Panc1 (cell line): ENCODE results near the gene SUSD6. TPM values are rescaled to one million over a fixed set of nuclear protein-coding genes. Genes with fewer than 3 reads are reported as not detected.

ENCODE experiments used
- ATAC-seq: fragments of 200-7000 bp; cut with Tn5 transposase; 2 replicates; pipeline ENCODE4 v1.9.1; 2020; ENCODE audit warnings: mild to moderate bottlenecking, moderate library complexity
- BruUV-seq: library from RNA; stranded (reverse); fragments of 400-500 nt; replicated peaks from 2 replicates; lab custom pipeline; 2021; lab: Mats Ljungman, UMichigan
- CTCF ChIA-PET: fragments of 300-600 bp; sonication (Branson Sonifier 250); formaldehyde crosslinking; loops from one replicate; lab custom pipeline; 2022; ENCODE audit warnings: antibody characterized with exemption; lab: Charles Lee
- POLR2A ChIA-PET: fragments of 300-600 bp; sonication (Branson Sonifier 250); formaldehyde crosslinking; loops from one replicate; lab custom pipeline; 2022; ENCODE audit warnings: antibody characterized with exemption; lab: Charles Lee
- DNase-seq: peaks from one replicate; pipeline ENCODE4 v3.0.0-alpha.2; 2010; ENCODE audit warnings: low read depth, low spot score
- H3K27ac ChIP-seq: 2 replicates; pipeline ENCODE4 v1.5.1; 2011; ENCODE audit warnings: mild to moderate bottlenecking, low read length, inconsistent platforms
- H3K27me3 ChIP-seq: fragments of 200-500 bp; sonication (Bioruptor generic); 2 replicates; pipeline ENCODE4 v1.6.0; 2014; ENCODE audit warnings: low read length, inconsistent platforms; ENCODE audit not compliant: control insufficient read depth, insufficient read depth
- H3K36me3 ChIP-seq: fragments of 200-500 bp; sonication (Bioruptor generic); 2 replicates; pipeline ENCODE4 v1.5.1; 2014; ENCODE audit warnings: inconsistent platforms, mild to moderate bottlenecking, low read length, moderate library complexity; ENCODE audit not compliant: control insufficient read depth, insufficient read depth
- H3K4me1 ChIP-seq: 2 replicates; pipeline ENCODE4 v1.5.1; 2011; ENCODE audit warnings: inconsistent platforms, mild to moderate bottlenecking, low read length, moderate library complexity; ENCODE audit not compliant: control insufficient read depth, insufficient read depth
- H3K4me3 ChIP-seq, 2 experiments: 2 replicates each; pipeline ENCODE4 v1.5.1; 2011 to 2012; ENCODE audit warnings: low read depth in 2 of 2, low read length in 2 of 2, mild to moderate bottlenecking in 2 of 2, inconsistent platforms in 1 of 2, moderate library complexity in 1 of 2
- H3K9me3 ChIP-seq: fragments of 200-500 bp; sonication (Bioruptor generic); 2 replicates; pipeline ENCODE4 v1.5.1; 2014; ENCODE audit warnings: low read depth, mild to moderate bottlenecking, inconsistent platforms, low read length, moderate library complexity; ENCODE audit not compliant: control insufficient read depth, insufficient read depth
- POLR2AphosphoS5 ChIP-seq: IDR thresholded peaks from 2 replicates; pipeline ENCODE4 v1.6.1; 2012; ENCODE audit warnings: mild to moderate bottlenecking, low read depth, low read length, moderate library complexity
- SIN3A ChIP-seq: IDR thresholded peaks from 2 replicates; pipeline ENCODE4 v1.6.1; 2012; ENCODE audit warnings: low read depth, mild to moderate bottlenecking, low read length, moderate library complexity, borderline replicate concordance; ENCODE audit not compliant: insufficient read depth
- TCF7L2 ChIP-seq: IDR thresholded peaks from 2 replicates; pipeline ENCODE4 v1.6.1; 2011; ENCODE audit warnings: mild to moderate bottlenecking, low read depth, low read length, inconsistent platforms
- in situ Hi-C: cut with HindIII; loops from 2 replicates; pipeline ENCODE4 v1.10.0; 2016; ENCODE audit warnings: low sequenced_read_pairs, low pct_unique_long_range_greater_than_20kb
- intact Hi-C: fragments of 100-400 bp; cut with micrococcal nuclease; formaldehyde crosslinking; loops from one replicate; pipeline ENCODE4 v1.10.0; 2022; ENCODE audit not compliant: unreplicated experiment
- total RNA-seq: library from RNA; stranded (reverse); gene quantifications from one replicate; pipeline ENCODE4 v1.2.1, GENCODE V29; 2021; ENCODE audit not compliant: unreplicated experiment
- TF ChIP-seq, protein P1 (sequence below): fragments of 450-650 bp; IDR thresholded peaks from 2 replicates; pipeline ENCODE4 v1.5.1; 2017; ENCODE audit warnings: mild to moderate bottlenecking
- TF ChIP-seq, protein P2 (sequence below), 2 experiments: IDR thresholded peaks; 2 replicates each; pipeline ENCODE4 v1.6.1; 2011 to 2012; ENCODE audit warnings: low read depth in 2 of 2, control low read depth in 1 of 2, low read length in 1 of 2, mild to moderate bottlenecking in 1 of 2, moderate library complexity in 1 of 2; ENCODE audit not compliant: insufficient read depth in 1 of 2

The SUSD6 gene
- total RNA-seq, 1 experiment from 2014 or later, result 10.9 TPM

DNA sequence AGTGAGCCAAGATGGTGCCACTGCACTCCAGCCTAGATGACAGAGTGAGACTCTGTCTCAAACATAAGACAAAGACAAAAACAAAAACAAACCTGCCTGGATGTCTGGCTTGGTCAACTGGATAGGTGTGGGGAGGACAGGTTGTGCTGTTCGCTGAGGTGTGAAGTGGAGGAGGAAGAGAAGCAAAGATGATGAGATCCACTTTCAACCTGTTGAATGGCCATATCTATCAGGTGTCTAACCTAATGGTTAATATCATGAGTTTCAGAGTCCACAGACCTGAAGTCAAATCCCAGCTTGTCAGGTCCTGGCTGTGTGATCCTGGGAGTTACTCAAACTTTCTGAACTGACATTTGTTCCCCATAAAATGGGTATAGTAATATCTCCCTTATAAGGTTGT lies 27.0 kb upstream of the SUSD6 start:
- Histone ChIP-seq H3K4me1 (no peaks in the 10 kb centered on the region), H3K4me3 (no peak overlapping the region), H3K9me3 (no peaks in the 10 kb centered on the region), H3K36me3 (no peaks in the 10 kb centered on the region), H3K27me3 (no peaks in the 10 kb centered on the region), H3K27ac (no peak overlapping the region)
- intact Hi-C loops, result no loop called here
- TF ChIP-seq POLR2AphosphoS5, result no peak
- no peak for TF ChIP-seq SIN3A
- TF ChIP-seq, protein P1, sequence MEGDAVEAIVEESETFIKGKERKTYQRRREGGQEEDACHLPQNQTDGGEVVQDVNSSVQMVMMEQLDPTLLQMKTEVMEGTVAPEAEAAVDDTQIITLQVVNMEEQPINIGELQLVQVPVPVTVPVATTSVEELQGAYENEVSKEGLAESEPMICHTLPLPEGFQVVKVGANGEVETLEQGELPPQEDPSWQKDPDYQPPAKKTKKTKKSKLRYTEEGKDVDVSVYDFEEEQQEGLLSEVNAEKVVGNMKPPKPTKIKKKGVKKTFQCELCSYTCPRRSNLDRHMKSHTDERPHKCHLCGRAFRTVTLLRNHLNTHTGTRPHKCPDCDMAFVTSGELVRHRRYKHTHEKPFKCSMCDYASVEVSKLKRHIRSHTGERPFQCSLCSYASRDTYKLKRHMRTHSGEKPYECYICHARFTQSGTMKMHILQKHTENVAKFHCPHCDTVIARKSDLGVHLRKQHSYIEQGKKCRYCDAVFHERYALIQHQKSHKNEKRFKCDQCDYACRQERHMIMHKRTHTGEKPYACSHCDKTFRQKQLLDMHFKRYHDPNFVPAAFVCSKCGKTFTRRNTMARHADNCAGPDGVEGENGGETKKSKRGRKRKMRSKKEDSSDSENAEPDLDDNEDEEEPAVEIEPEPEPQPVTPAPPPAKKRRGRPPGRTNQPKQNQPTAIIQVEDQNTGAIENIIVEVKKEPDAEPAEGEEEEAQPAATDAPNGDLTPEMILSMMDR, result no peak
- TF ChIP-seq, protein P2, sequence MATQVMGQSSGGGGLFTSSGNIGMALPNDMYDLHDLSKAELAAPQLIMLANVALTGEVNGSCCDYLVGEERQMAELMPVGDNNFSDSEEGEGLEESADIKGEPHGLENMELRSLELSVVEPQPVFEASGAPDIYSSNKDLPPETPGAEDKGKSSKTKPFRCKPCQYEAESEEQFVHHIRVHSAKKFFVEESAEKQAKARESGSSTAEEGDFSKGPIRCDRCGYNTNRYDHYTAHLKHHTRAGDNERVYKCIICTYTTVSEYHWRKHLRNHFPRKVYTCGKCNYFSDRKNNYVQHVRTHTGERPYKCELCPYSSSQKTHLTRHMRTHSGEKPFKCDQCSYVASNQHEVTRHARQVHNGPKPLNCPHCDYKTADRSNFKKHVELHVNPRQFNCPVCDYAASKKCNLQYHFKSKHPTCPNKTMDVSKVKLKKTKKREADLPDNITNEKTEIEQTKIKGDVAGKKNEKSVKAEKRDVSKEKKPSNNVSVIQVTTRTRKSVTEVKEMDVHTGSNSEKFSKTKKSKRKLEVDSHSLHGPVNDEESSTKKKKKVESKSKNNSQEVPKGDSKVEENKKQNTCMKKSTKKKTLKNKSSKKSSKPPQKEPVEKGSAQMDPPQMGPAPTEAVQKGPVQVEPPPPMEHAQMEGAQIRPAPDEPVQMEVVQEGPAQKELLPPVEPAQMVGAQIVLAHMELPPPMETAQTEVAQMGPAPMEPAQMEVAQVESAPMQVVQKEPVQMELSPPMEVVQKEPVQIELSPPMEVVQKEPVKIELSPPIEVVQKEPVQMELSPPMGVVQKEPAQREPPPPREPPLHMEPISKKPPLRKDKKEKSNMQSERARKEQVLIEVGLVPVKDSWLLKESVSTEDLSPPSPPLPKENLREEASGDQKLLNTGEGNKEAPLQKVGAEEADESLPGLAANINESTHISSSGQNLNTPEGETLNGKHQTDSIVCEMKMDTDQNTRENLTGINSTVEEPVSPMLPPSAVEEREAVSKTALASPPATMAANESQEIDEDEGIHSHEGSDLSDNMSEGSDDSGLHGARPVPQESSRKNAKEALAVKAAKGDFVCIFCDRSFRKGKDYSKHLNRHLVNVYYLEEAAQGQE (IDR thresholded peaks at IDR 0.05; ENCODE audit: insufficient read depth in 1 of 2, low read depth in 2 of 2, low read length in 1 of 2), result no peak
- no peak for TF ChIP-seq TCF7L2
- in situ Hi-C loops, result no loop called here
- ATAC-seq (no peak), DNase-seq (no peak)
- CTCF ChIA-PET, result interaction anchor here (0.6 to 1.3 kb wide), 5 partner anchors 35 to 544 kb away, joined by 3 to 5 read pairs (median 4); no protein-coding TSS in a partner anchor
- POLR2A ChIA-PET, result interaction anchor here (0.6 kb wide), 1 partner anchor 831 kb away, joined by 3 read pairs; no protein-coding TSS in a partner anchor
- no TSS peak for BruUV-seq

DNA sequence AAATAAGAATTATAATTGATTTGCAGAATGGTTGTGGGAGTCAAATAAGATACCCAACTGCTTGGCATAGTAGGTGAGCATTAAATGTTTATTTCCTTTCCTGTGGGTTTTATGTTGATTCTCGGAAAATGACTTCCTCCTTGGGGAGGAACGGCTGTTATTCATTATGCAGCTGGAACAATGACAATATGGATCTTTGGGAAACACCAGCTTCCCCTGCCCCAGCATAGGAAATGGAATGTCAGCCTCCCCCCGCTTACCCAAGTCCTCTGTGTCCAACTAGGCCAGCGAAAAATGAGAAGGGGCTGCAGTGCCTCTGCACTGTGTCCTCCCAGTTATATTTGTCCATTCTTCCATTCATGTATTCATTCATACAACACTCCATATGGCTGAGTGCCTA lies 25.0 kb upstream of the SUSD6 start:
- ChIA-PET CTCF (interaction anchor here (0.6 kb wide), 1 partner anchor 179 kb away, joined by 6 read pairs; no protein-coding TSS in a partner anchor), POLR2A (no interaction called here)
- DNase-seq (no peak), ATAC-seq (no peak)
- Histone ChIP-seq H3K27me3 (no peaks in the 10 kb centered on the region), H3K9me3 (no peaks in the 10 kb centered on the region), H3K36me3 (no peaks in the 10 kb centered on the region), H3K27ac (no peak overlapping the region), H3K4me3 (no peak overlapping the region), H3K4me1 (no peaks in the 10 kb centered on the region)
- no TSS peak for BruUV-seq
- in situ Hi-C loops (no loop called here), intact Hi-C loops (no loop called here)
- TF ChIP-seq, protein P2 (IDR thresholded peaks at IDR 0.05; ENCODE audit: insufficient read depth in 1 of 2, low read depth in 2 of 2, low read length in 1 of 2), result no peak
- TF ChIP-seq SIN3A, result no peak
- TF ChIP-seq, protein P1, result no peak
- no peak for TF ChIP-seq TCF7L2
- TF ChIP-seq POLR2AphosphoS5, result no peak
